ENCODE measurements around the gene BABAM2. TPM values are rescaled to one million over a fixed set of nuclear protein-coding genes. Genes with fewer than 3 reads are reported as not detected.
A peak's percentile ranks its signal among the peaks of the same experiment; 100 is the strongest.

The BABAM2 gene
- total RNA-seq, 4 donors from 2014 or later: 57.2 to 72.2 (median 67.5) TPM

GRCh38 chr2:28318462-28319117 lies 428.1 kb downstream of the BABAM2 start:
- in situ Hi-C loops (cut with MboI; ENCODE audit: low sequenced_read_pairs in 4 of 4): no loop called here
- H3K27me3 ChIP-seq: no peaks in the 10 kb centered on the region
- ATAC-seq: no peak
- H3K4me3 ChIP-seq: no peak overlapping the region
- no peaks in the 10 kb centered on the region for H3K36me3 ChIP-seq
- TF ChIP-seq CTCF (IDR thresholded peaks at IDR 0.05 in 4 of 5, conservative IDR thresholded peaks at IDR 0.05 in 1 of 5) (no peak), POLR2A (IDR thresholded peaks at IDR 0.05) (no peak)
- DNase-seq: no peak
- H3K27ac ChIP-seq: peak overlapping the region; percentile 76 to 83 (median 80)
- peaks cover 33 to 35% of the 10 kb centered on the region in 2 donors for H3K4me1 ChIP-seq
- H3K9me3 ChIP-seq: no peaks in the 10 kb centered on the region
- intact Hi-C loops (cut with DNase I; ENCODE audit: low total_unique reads): loop anchor here (5.0 kb wide), 1 partner anchor 41 kb away; no protein-coding TSS in a partner anchor

- H3K4me1 ChIP-seq: peaks cover 35 to 39% of the 10 kb centered on the region in 2 donors
- DNase-seq: peak; percentile 42 to 72
- peak overlapping the region; percentile 76 to 83 (median 80) for H3K27ac ChIP-seq
- H3K9me3 ChIP-seq: no peaks in the 10 kb centered on the region
- H3K4me3 ChIP-seq: no peak overlapping the region
- no peaks in the 10 kb centered on the region for H3K27me3 ChIP-seq
- no peak for TF ChIP-seq CTCF (IDR thresholded peaks at IDR 0.05 in 4 of 5, conservative IDR thresholded peaks at IDR 0.05 in 1 of 5)
- peak; percentile 22 to 30 for TF ChIP-seq POLR2A (IDR thresholded peaks at IDR 0.05)
- in situ Hi-C loops (cut with MboI; ENCODE audit: low sequenced_read_pairs in 4 of 4) (no loop called here), intact Hi-C loops (cut with DNase I; ENCODE audit: low total_unique reads) (loop anchor here (5.0 kb wide), 1 partner anchor 42 kb away; no protein-coding TSS in a partner anchor)
- H3K36me3 ChIP-seq: no peaks in the 10 kb centered on the region
- ATAC-seq: peak; percentile 87 to 89
Observed at GRCh38 chr2:28319118-28320008, 428.8 kb downstream of the BABAM2 start.

- intact Hi-C loops (cut with DNase I; ENCODE audit: low total_unique reads) (no loop called here), in situ Hi-C loops (cut with MboI; ENCODE audit: low sequenced_read_pairs in 4 of 4) (no loop called here)
- peak; percentile 4 to 5 for ATAC-seq
- Histone ChIP-seq H3K27me3 (no peaks in the 10 kb centered on the region), H3K36me3 (no peaks in the 10 kb centered on the region), H3K4me3 (no peak overlapping the region), H3K9me3 (no peaks in the 10 kb centered on the region), H3K27ac (peak overlapping the region; percentile 76 to 83 (median 80)), H3K4me1 (peaks cover 35 to 39% of the 10 kb centered on the region in 2 donors)
- no peak for TF ChIP-seq CTCF (IDR thresholded peaks at IDR 0.05 in 4 of 5, conservative IDR thresholded peaks at IDR 0.05 in 1 of 5)
- TF ChIP-seq POLR2A (IDR thresholded peaks at IDR 0.05): no peak
- no peak for DNase-seq
Observed at GRCh38 chr2:28320009-28320365, 429.5 kb downstream of the BABAM2 start.

- Histone ChIP-seq H3K36me3 (no peaks in the 10 kb centered on the region), H3K27ac (peak overlapping the region; percentile 76 to 83 (median 80)), H3K4me3 (no peak overlapping the region), H3K9me3 (no peaks in the 10 kb centered on the region), H3K27me3 (no peaks in the 10 kb centered on the region), H3K4me1 (peaks cover 35 to 39% of the 10 kb centered on the region in 2 donors)
- in situ Hi-C loops (cut with MboI; ENCODE audit: low sequenced_read_pairs in 4 of 4): no loop called here
- DNase-seq (peak in 1 of 2 donors; percentile 66), ATAC-seq (peak; percentile 27 to 55)
- no peak for TF ChIP-seq POLR2A (IDR thresholded peaks at IDR 0.05)
- no peak for TF ChIP-seq CTCF (IDR thresholded peaks at IDR 0.05 in 4 of 5, conservative IDR thresholded peaks at IDR 0.05 in 1 of 5)
- intact Hi-C loops (cut with DNase I; ENCODE audit: low total_unique reads): no loop called here
Observed at GRCh38 chr2:28320371-28320770, 429.8 kb downstream of the BABAM2 start.

Data from gastrocnemius medialis (tissue), 4 donors.